NCI-H128 (cell line): Measurements from ENCODE around the gene TRPT1.

Source experiments
- DNase-seq: peaks from one replicate; lab custom pipeline; 2025; ENCODE audit not compliant: unreplicated experiment; lab: John Stamatoyannopoulos, UW

The TRPT1 gene

GRCh38 chr11:64181506-64182411, 44.2 kb downstream of the TRPT1 start:
- DNase-seq, result no peak

- DNase-seq, result no peak
Observed at GRCh38 chr11:64180891-64181290, 45.1 kb downstream of the TRPT1 start.

- DNase-seq, result no peak
Observed at GRCh38 chr11:64178951-64179639, 46.9 kb downstream of the TRPT1 start.

GRCh38 chr11:64178203-64178602, 47.8 kb downstream of the TRPT1 start:
- DNase-seq, result no peak

- DNase-seq, result no peak
Observed at GRCh38 chr11:64176751-64177150, 49.2 kb downstream of the TRPT1 start.
